HepG2 (cell line): ENCODE results near the gene AGRP. TPM values are rescaled to one million over a fixed set of nuclear protein-coding genes. Genes with fewer than 3 reads are reported as not detected.

Source experiments
- ATAC-seq: fragments of 200-7000 bp; cut with Tn5 transposase; 3 replicates; pipeline ENCODE4 v1.9.1; 2020; ENCODE audit warnings: mild to moderate bottlenecking, moderate library complexity
- BruUV-seq: library from RNA; stranded (reverse); fragments of 400-500 nt; replicated peaks from 2 replicates; lab custom pipeline; 2021; lab: Mats Ljungman, UMichigan
- CTCF ChIA-PET: fragments of 300-600 bp; formaldehyde crosslinking; extraction: SDS; loops from one replicate; lab custom pipeline; 2021; ENCODE audit warnings: low total read pairs, inconsistent platforms, low intra/inter-chr PET ratio; lab: Yijun Ruan, JAX
- POLR2A ChIA-PET: fragments of 350-600 bp; sonication (Branson Sonifier 250); formaldehyde crosslinking; loops from one replicate; lab custom pipeline; 2020; ENCODE audit warnings: antibody characterized with exemption, inconsistent platforms; lab: Yijun Ruan, JAX
- DNase-seq: peaks from one replicate; pipeline ENCODE4 v3.0.0-alpha.2; 2015; ENCODE audit warnings: low spot score
- FAIRE-seq: peaks from 3 replicates; lab custom pipeline; 2011; peaks lifted over from hg19 to GRCh38; lab: Jason Lieb, UNC
- H2AFZ ChIP-seq: one replicate; pipeline ENCODE4 v1.6.1; 2011; ENCODE audit warnings: low read length, inconsistent platforms
- H3K27ac ChIP-seq: fragments of 300-600 bp; 3 replicates; pipeline ENCODE4 v1.8.0; 2011; ENCODE audit warnings: mixed run types, mild to moderate bottlenecking, mixed read lengths, low read length, inconsistent platforms; ENCODE audit not compliant: insufficient read depth; ENCODE audit errors: extremely low read length
- H3K27me3 ChIP-seq, 2 experiments: fragments of 200-600 bp in 1 of 2; 2 replicates in 1 of 2; 3 replicates in 1 of 2; pipeline versions ENCODE4 v1.6.0 to v1.8.0; 2011; ENCODE audit warnings: low read length in 2 of 2, mild to moderate bottlenecking in 2 of 2, moderate library complexity in 2 of 2, inconsistent platforms in 1 of 2; ENCODE audit not compliant: insufficient read depth in 2 of 2, control insufficient read depth in 1 of 2
- H3K36me3 ChIP-seq, 2 experiments: fragments of 200-600 bp in 1 of 2; replicated peaks in 1 of 2; 2 replicates in 1 of 2; 3 replicates in 1 of 2; pipeline versions ENCODE4 v1.5.1 to v1.8.0; 2011; ENCODE audit warnings: low read length in 2 of 2, inconsistent platforms in 1 of 2; ENCODE audit not compliant: insufficient read depth in 2 of 2, control insufficient read depth in 1 of 2
- H3K4me1 ChIP-seq: 2 replicates; pipeline ENCODE4 v1.5.1; 2012; ENCODE audit warnings: low read length, inconsistent platforms; ENCODE audit not compliant: insufficient read depth
- H3K4me2 ChIP-seq: 2 replicates; pipeline ENCODE4 v1.6.0; 2011; ENCODE audit warnings: low read depth, low read length, inconsistent platforms
- H3K4me3 ChIP-seq, 3 experiments: fragments of 200-600 bp in 1 of 3; sonication (generic), shearing (Covaris generic) in 1 of 3; replicated peaks in 1 of 3; 2 replicates each; pipeline ENCODE4 v1.5.1; 2011 to 2016; ENCODE audit warnings: low read length in 3 of 3, inconsistent platforms in 2 of 3, low read depth in 2 of 3, mild to moderate bottlenecking in 2 of 3, control low read depth in 1 of 3, mixed read lengths in 1 of 3; ENCODE audit not compliant: insufficient read depth in 1 of 3
- H3K79me2 ChIP-seq: one replicate; pipeline ENCODE4 v1.6.1; 2011; ENCODE audit warnings: low read length, inconsistent platforms; ENCODE audit not compliant: insufficient read depth
- H3K9ac ChIP-seq: 2 replicates; pipeline ENCODE4 v1.6.0; 2011; ENCODE audit warnings: mild to moderate bottlenecking, low read depth, low read length, inconsistent platforms; ENCODE audit not compliant: insufficient read depth
- H3K9me3 ChIP-seq: 2 replicates; pipeline ENCODE4 v1.5.1; 2012; ENCODE audit warnings: mild to moderate bottlenecking, low read length
- H4K20me1 ChIP-seq: 2 replicates; pipeline ENCODE4 v1.6.0; 2011; ENCODE audit warnings: inconsistent platforms, mild to moderate bottlenecking, low read length, moderate library complexity; ENCODE audit not compliant: insufficient read depth
- ATF7-NPFF ChIP-seq: sonication (generic); formaldehyde crosslinking; IDR thresholded peaks from 2 replicates; pipeline ENCODE4 v1.8.1; 2023; ENCODE audit warnings: mild to moderate bottlenecking, low read depth, missing genetic modification reagents, moderate library complexity
- DDIT3 ChIP-seq: sonication (generic); formaldehyde crosslinking; IDR thresholded peaks from 2 replicates; pipeline ENCODE4 v1.4.0; 2020; ENCODE audit warnings: mild to moderate bottlenecking, missing genetic modification reagents
- HDAC2 ChIP-seq: sonication (generic); formaldehyde crosslinking; IDR thresholded peaks from 2 replicates; pipeline ENCODE4 v1.4.0; 2020; ENCODE audit warnings: missing genetic modification reagents
- HNRNPUL1 ChIP-seq: fragments of 200-400 bp; formaldehyde crosslinking; IDR thresholded peaks from 2 replicates; pipeline ENCODE4 v1.6.1; 2017; ENCODE audit warnings: low read depth, mild to moderate bottlenecking, low read length, moderate library complexity
- NR2F2 ChIP-seq: IDR thresholded peaks from 2 replicates; pipeline ENCODE4 v1.6.1; 2012; ENCODE audit warnings: low read depth, inconsistent platforms, borderline replicate concordance
- POLR2AphosphoS2 ChIP-seq: IDR thresholded peaks from 2 replicates; pipeline ENCODE4 v1.6.1; 2011; ENCODE audit warnings: low read depth, low read length, improper control_type of control experiment
- SIX4 ChIP-seq: sonication (generic); formaldehyde crosslinking; IDR thresholded peaks from 2 replicates; pipeline ENCODE4 v1.4.0; 2020; ENCODE audit warnings: missing genetic modification reagents
- SKIL ChIP-seq: sonication (generic); formaldehyde crosslinking; IDR thresholded peaks from 2 replicates; pipeline ENCODE4 v1.8.0; 2022; ENCODE audit warnings: missing genetic modification reagents, mild to moderate bottlenecking, moderate library complexity, borderline replicate concordance
- SMYD3 ChIP-seq: sonication (generic); formaldehyde crosslinking; IDR thresholded peaks from 2 replicates; pipeline ENCODE4 v1.8.1; 2023; ENCODE audit warnings: mild to moderate bottlenecking, missing genetic modification reagents
- SUZ12 ChIP-seq: fragments of 150-350 bp; IDR thresholded peaks from 2 replicates; pipeline ENCODE4 v1.6.1; 2014; ENCODE audit warnings: low read depth, low read length
- TBP ChIP-seq: sonication (generic); formaldehyde crosslinking; IDR thresholded peaks from 2 replicates; pipeline ENCODE4 v1.5.0; 2020; ENCODE audit warnings: missing genetic modification reagents
- TERF1 ChIP-seq: sonication (generic); formaldehyde crosslinking; IDR thresholded peaks from 2 replicates; pipeline ENCODE4 v1.8.0; 2022; ENCODE audit warnings: mild to moderate bottlenecking, missing genetic modification reagents, moderate library complexity
- ZNF407 ChIP-seq: sonication (generic); formaldehyde crosslinking; IDR thresholded peaks from one replicate; pipeline ENCODE4 v1.5.1; 2020; ENCODE audit warnings: mild to moderate bottlenecking, missing genetic modification reagents; ENCODE audit errors: not compliant biosample characterization
- ZNF619 ChIP-seq: sonication (generic); formaldehyde crosslinking; IDR thresholded peaks from 2 replicates; pipeline ENCODE4 v1.4.0; 2020; ENCODE audit warnings: mild to moderate bottlenecking, missing genetic modification reagents
- WGBS: methylation state at CpG from one replicate; pipeline ENCODE4 v1.1.6; 2017; ENCODE audit warnings: low lambda C conversion rate; 5-methylcytosine and 5-hydroxymethylcytosine counted together
- in situ Hi-C: cut with HindIII; loops from 2 replicates; pipeline ENCODE4 v1.10.0; 2017; ENCODE audit warnings: low pct_unique_long_range_greater_than_20kb; ENCODE audit not compliant: extremely low pct_ligation_motif_present
- intact Hi-C: fragments of 100-400 bp; cut with micrococcal nuclease; formaldehyde crosslinking; loops from one replicate; pipeline ENCODE4 v1.10.0; 2022; ENCODE audit not compliant: unreplicated experiment
- polyA plus RNA-seq, 8 experiments: library from polyadenylated mRNA; depleted of rRNA in 3 of 8; stranded (reverse) in 7 of 8; unstranded in 1 of 8; fragments of >200 nt; fragmentation: Illumina TruSeq in 4 of 8; extraction: Trizol in 4 of 8; gene quantifications; 2 replicates each; pipeline versions ENCODE4 v1.2.1 to v1.2.3, GENCODE V29; 2011 to 2016; ENCODE audit warnings: low read depth in 4 of 8, missing spikeins in 1 of 8, mixed read lengths in 1 of 8; ENCODE audit not compliant: insufficient read depth in 1 of 8
- total RNA-seq, 5 experiments: library from RNA; depleted of rRNA; stranded (reverse); fragments of >200 nt; fragmentation: Illumina TruSeq; extraction: Trizol; gene quantifications; 2 replicates each; pipeline ENCODE4 v1.2.3, GENCODE V29; 2016; ENCODE audit warnings: low read depth in 1 of 5

The AGRP gene
- total and polyA plus RNA-seq, 2 of the 13 experiments (the other 11 are each of a cell fraction or from before 2014, with no cell fraction given), result not detected

- intact Hi-C loops, result no loop called here
- no peaks in the 10 kb centered on the region for H3K9me3 ChIP-seq
- no peak overlapping the region for H3K27ac ChIP-seq
- ATAC-seq, result no peak
- BruUV-seq, result no TSS peak
- CTCF ChIA-PET, result no interaction called here
- DNase-seq, result no peak
- no peaks in the 10 kb centered on the region for H4K20me1 ChIP-seq
- H3K79me2 ChIP-seq, result no peaks in the 10 kb centered on the region
- no peak overlapping the region for H3K9ac ChIP-seq
- no peak for FAIRE-seq
- 69% methylated on average over 4 of the region's 4 CpGs for WGBS
- H3K36me3 ChIP-seq, result no peaks in the 10 kb centered on the region
- H2AFZ ChIP-seq, result no peak overlapping the region
- POLR2A ChIA-PET, result no interaction called here
- no peak overlapping the region for H3K4me2 ChIP-seq
- peaks cover 11% of the 10 kb centered on the region; the same call in 1 of the 2 replicates for H3K4me1 ChIP-seq
- in situ Hi-C loops, result no loop called here
- H3K4me3 ChIP-seq, result no peak overlapping the region
- H3K27me3 ChIP-seq, result no peaks in the 10 kb centered on the region
- TF ChIP-seq ZNF619 (CRISPR knock-in tag) (no peak), NR2F2 (no peak), DDIT3 (CRISPR knock-in tag) (no peak), TERF1 (no peak), TBP (CRISPR knock-in tag) (no peak), SIX4 (CRISPR knock-in tag) (no peak), HNRNPUL1 (no peak), SKIL (no peak), ATF7-NPFF (CRISPR knock-in tag) (no peak), SMYD3 (CRISPR knock-in tag) (no peak), ZNF407 (no peak), HDAC2 (CRISPR knock-in tag) (no peak), POLR2AphosphoS2 (no peak), SUZ12 (no peak)
These were observed 15.8 kb upstream of the AGRP start for GRCh38 chr16:67499106-67499505.
